Measurements from ENCODE around the gene PLEKHG5.

Gene PLEKHG5

GRCh38 chr1:6509919-6510291, 18.4 kb upstream of the PLEKHG5 start:
- DNase-seq (ENCODE audit: low read depth in 1 of 2, low spot score in 1 of 2): no peak

GRCh38 chr1:6509220-6509918, 17.9 kb upstream of the PLEKHG5 start:
- no peak for DNase-seq (ENCODE audit: low read depth in 1 of 2, low spot score in 1 of 2)

- no peak for DNase-seq (ENCODE audit: low read depth in 1 of 2, low spot score in 1 of 2)
Observed at GRCh38 chr1:6508816-6509189, 17.3 kb upstream of the PLEKHG5 start.

- DNase-seq (ENCODE audit: low read depth in 1 of 2, low spot score in 1 of 2): no peak
Observed at GRCh38 chr1:6508154-6508815, 16.8 kb upstream of the PLEKHG5 start.

- no peak for DNase-seq (ENCODE audit: low read depth in 1 of 2, low spot score in 1 of 2)
Observed at GRCh38 chr1:6507461-6507911, 16.0 kb upstream of the PLEKHG5 start.

- DNase-seq (ENCODE audit: low read depth in 1 of 2, low spot score in 1 of 2): no peak
Observed at GRCh38 chr1:6507037-6507428, 15.6 kb upstream of the PLEKHG5 start.

- no peak for DNase-seq (ENCODE audit: low read depth in 1 of 2, low spot score in 1 of 2)
Observed at GRCh38 chr1:6506210-6507036, 15.0 kb upstream of the PLEKHG5 start.

GRCh38 chr1:6505367-6506209, 14.1 kb upstream of the PLEKHG5 start:
- no peak for DNase-seq (ENCODE audit: low read depth in 1 of 2, low spot score in 1 of 2)

- no peak for DNase-seq (ENCODE audit: low read depth in 1 of 2, low spot score in 1 of 2)
Observed at GRCh38 chr1:6504887-6505286, 13.4 kb upstream of the PLEKHG5 start.

GRCh38 chr1:6503884-6504602, 12.6 kb upstream of the PLEKHG5 start:
- DNase-seq (ENCODE audit: low read depth in 1 of 2, low spot score in 1 of 2): no peak

- DNase-seq (ENCODE audit: low read depth in 1 of 2, low spot score in 1 of 2): no peak
Observed at GRCh38 chr1:6502000-6502891, 10.8 kb upstream of the PLEKHG5 start.

GRCh38 chr1:6501279-6501813, 9.9 kb upstream of the PLEKHG5 start:
- no peak for DNase-seq (ENCODE audit: low read depth in 1 of 2, low spot score in 1 of 2)

- DNase-seq (ENCODE audit: low read depth in 1 of 2, low spot score in 1 of 2): no peak
Observed at GRCh38 chr1:6500544-6501278, 9.2 kb upstream of the PLEKHG5 start.

GRCh38 chr1:6499296-6499695, 7.8 kb upstream of the PLEKHG5 start:
- DNase-seq (ENCODE audit: low read depth in 1 of 2, low spot score in 1 of 2): no peak

- no peak for DNase-seq (ENCODE audit: low read depth in 1 of 2, low spot score in 1 of 2)
Observed at GRCh38 chr1:6498576-6499111, 7.2 kb upstream of the PLEKHG5 start.

GRCh38 chr1:6497867-6498575, 6.6 kb upstream of the PLEKHG5 start:
- no peak for DNase-seq (ENCODE audit: low read depth in 1 of 2, low spot score in 1 of 2)

- DNase-seq (ENCODE audit: low read depth in 1 of 2, low spot score in 1 of 2): peak in 1 of 2 donors; percentile 25
Observed at GRCh38 chr1:6497215-6497866, 5.9 kb upstream of the PLEKHG5 start.

Data from activated CD4-positive, alpha-beta T cell treated with anti-CD3 and anti-CD28 coated beads, Interleukin-2, amount 50 U/mL, for 24 hours (primary cell).